ENCODE results near the gene RASSF8. TPM values are rescaled to one million over a fixed set of nuclear protein-coding genes. Genes with fewer than 3 reads are reported as not detected.

Gene RASSF8
- total and polyA plus RNA-seq, 2 of the 8 experiments (the other 6 are each of a cell fraction or from before 2014, with no cell fraction given): 6.4 to 46.7 TPM

DNA sequence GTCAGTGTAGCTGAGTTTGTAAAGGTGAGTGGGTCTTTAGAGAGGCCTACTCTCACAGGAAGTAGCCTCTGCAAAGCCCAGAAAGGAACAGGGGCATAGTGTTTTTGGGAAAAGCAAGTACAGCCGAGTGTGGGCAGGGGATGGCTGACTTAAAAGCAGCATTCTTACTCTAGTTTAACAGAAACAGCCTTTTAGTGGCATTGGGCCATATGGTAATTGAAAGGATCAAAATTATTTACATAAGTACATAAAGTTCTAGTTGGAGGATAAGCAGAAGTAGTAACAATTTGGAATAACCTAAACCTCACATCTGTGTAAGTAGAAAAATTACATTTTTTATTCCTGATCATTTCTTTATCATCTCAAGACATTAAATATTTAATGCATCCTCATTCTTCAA lies 49.1 kb downstream of the RASSF8 start:
- Histone ChIP-seq H2BK5ac (ENCODE audit: low read depth, low read length) (no peak overlapping the region), H3K4me2 (ENCODE audit: insufficient read depth in 1 of 2, low read depth in 2 of 2, low read length in 2 of 2) (no peak overlapping the region), H4K20me1 (replicated peaks in 1 of 2; ENCODE audit: control insufficient read depth in 1 of 2, insufficient read depth in 2 of 2, low read length in 2 of 2) (peaks cover 0 to 1% of the 10 kb centered on the region in 2 experiments), H3K4ac (replicated peaks; ENCODE audit: insufficient read length, low read depth, low read length) (no peak overlapping the region), H3K9me3 (ENCODE audit: insufficient read depth in 2 of 2, low read depth in 1 of 2, low read length in 1 of 2) (no peaks in the 10 kb centered on the region), H2BK20ac (ENCODE audit: low read length) (no peak overlapping the region), H3K79me2 (ENCODE audit: control insufficient read depth in 1 of 2, insufficient read depth in 2 of 2, low read length in 2 of 2) (peaks cover 0 to 83% of the 10 kb centered on the region in 2 experiments; a peak in 3 of 4 replicates), H4K5ac (ENCODE audit: insufficient read length, low read depth, low read length) (no peak overlapping the region), H3K36me3 (ENCODE audit: control insufficient read depth in 2 of 4, insufficient read depth in 4 of 4, low read length in 3 of 4) (no peaks in the 10 kb centered on the region), H3K14ac (ENCODE audit: insufficient read length) (no peak overlapping the region), H2BK12ac (ENCODE audit: low read depth, low read length) (no peak overlapping the region), H3K56ac (replicated peaks; ENCODE audit: insufficient read length, low read depth, low read length) (no peak overlapping the region), H3K9ac (replicated peaks in 1 of 4; ENCODE audit: extremely low read depth in 1 of 4, low read depth in 3 of 4, low read length in 3 of 4) (no peak overlapping the region), H2BK120ac (replicated peaks; ENCODE audit: low read depth, low read length) (no peak overlapping the region), H2AK5ac (ENCODE audit: low read depth, low read length) (no peak overlapping the region), H3K23ac (ENCODE audit: insufficient read length) (no peak overlapping the region), H3K23me2 (ENCODE audit: low read depth, low read length) (no peaks in the 10 kb centered on the region; the same call in 1 of the 2 replicates), H4K8ac (ENCODE audit: extremely low read depth, insufficient read depth, low read length) (no peak overlapping the region), H3K4me3 (ENCODE audit: extremely low read depth in 1 of 4, insufficient read depth in 2 of 4, low read depth in 3 of 4, low read length in 4 of 4) (no peak overlapping the region), H3K27me3 (replicated peaks in 1 of 4; ENCODE audit: control insufficient read depth in 3 of 4, extremely low read depth in 1 of 4, insufficient read depth in 3 of 4, low read length in 3 of 4) (no peaks in the 10 kb centered on the region), H4K91ac (replicated peaks; ENCODE audit: insufficient read length, low read length) (no peak overlapping the region), H3K18ac (ENCODE audit: extremely low read depth, low read length) (no peak overlapping the region), H2BK15ac (ENCODE audit: low read length) (no peak overlapping the region), H3K27ac (ENCODE audit: low read depth, low read length) (no peak overlapping the region), H2AFZ (ENCODE audit: low read length) (no peak overlapping the region), H3K4me1 (replicated peaks in 1 of 4; ENCODE audit: control insufficient read depth in 3 of 4, insufficient read depth in 4 of 4, low read length in 3 of 4) (peaks cover 0 to 8% (median 3%) of the 10 kb centered on the region in 4 experiments; a peak in 3 of 7 replicates), H3K79me1 (ENCODE audit: low read depth, low read length) (no peaks in the 10 kb centered on the region)
- CTCF ChIA-PET (ENCODE audit: partially characterized antibody): interaction anchor here (1.0 kb wide), 2 partner anchors 9 to 14 kb away, joined by 3 to 5 read pairs; no protein-coding TSS in a partner anchor
- FAIRE-seq (peak; percentile 7), DNase-seq (ENCODE audit: low read depth in 1 of 2, low spot score in 2 of 2) (no peak)
- WGBS, 2 experiments (ENCODE audit: extremely low coverage in 1 of 2, insufficient coverage in 1 of 2, insufficient read length in 1 of 2, insufficient replicate concordance in 2 of 2, low coverage in 1 of 2, low lambda C conversion rate in 2 of 2, missing lambda C conversion rate in 1 of 2): 93% methylated on average over 1 of the region's 1 CpG; no CpG with 5 or more reads in 1 of the 2 experiments
- POLR2A ChIA-PET (ENCODE audit: partially characterized antibody): no interaction called here
- TF ChIP-seq SP2 (IDR thresholded peaks at IDR 0.05; ENCODE audit: low read length) (no peak), TEAD4 (IDR thresholded peaks at IDR 0.05; ENCODE audit: low read depth, low read length) (no peak), ZNF274 (IDR thresholded peaks at IDR 0.05; ENCODE audit: borderline replicate concordance, extremely low read depth, low read length) (no peak)
